ENCODE measurements around the gene RNF7. TPM values are rescaled to one million over a fixed set of nuclear protein-coding genes. Genes with fewer than 3 reads are reported as not detected.
A peak's percentile ranks its signal among the peaks of the same experiment; 100 is the strongest.

RNF7 gene
- total and polyA plus RNA-seq, 2 donors (not counting 3 experiments of a cell fraction or from before 2014, with no cell fraction given): 120 to 136 TPM

DNA sequence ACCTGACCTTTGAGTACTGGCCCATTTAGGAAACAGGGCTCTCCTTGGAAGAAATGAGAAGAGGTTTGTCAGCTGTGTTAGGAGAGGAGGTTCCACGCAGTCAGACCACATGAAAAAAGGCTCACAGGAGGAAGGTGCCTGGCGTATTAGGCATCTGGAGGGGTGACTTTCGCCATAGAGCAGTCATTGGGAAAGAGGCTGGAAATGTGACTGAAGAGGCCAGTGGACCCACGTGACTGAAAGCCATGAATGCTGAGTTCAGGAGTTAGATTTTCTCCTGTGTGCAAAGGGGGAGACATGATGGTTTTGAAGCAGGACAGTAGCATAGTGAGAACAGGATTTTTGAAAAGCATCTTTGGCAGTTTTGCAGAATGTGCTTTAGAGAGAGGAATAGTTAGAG is 29.7 kb upstream of the RNF7 start:
- no peak overlapping the region for H3K4me3 ChIP-seq (replicated peaks in 1 of 3; ENCODE audit: insufficient read depth in 1 of 3, low read depth in 1 of 3, low read length in 3 of 3)
- dilution Hi-C loops (cut with MboI; ENCODE audit: extremely low pct_ligation_motif_present, low sequenced_read_pairs) (no loop called here), intact Hi-C loops (cut with micrococcal nuclease) (loop anchor here (1.0 kb wide), 2 partner anchors 27 to 30 kb away; partner anchors contain the start of gene RNF7)
- no peaks in the 10 kb centered on the region for H3K9me3 ChIP-seq (replicated peaks; ENCODE audit: control insufficient read depth, insufficient read depth, low read length)
- TSS peak; percentile 86 for BruUV-seq (replicated peaks)
- no peaks in the 10 kb centered on the region for H3K36me3 ChIP-seq (ENCODE audit: control insufficient read depth in 2 of 2, extremely low read depth in 1 of 2, insufficient read depth in 2 of 2, low read length in 2 of 2)
- DNase-seq (ENCODE audit: low read depth, low spot score): no peak
- ChIA-PET CTCF (interaction anchor here (0.9 to 1.8 kb wide), 9 partner anchors 8 to 205 kb away, joined by 3 to 7 read pairs (median 4); partner anchors contain the start of gene RNF7), POLR2A (no interaction called here)
- no peaks in the 10 kb centered on the region for H3K27me3 ChIP-seq (ENCODE audit: control insufficient read depth in 2 of 2, insufficient read depth in 2 of 2, low read length in 2 of 2)
- H3K9ac ChIP-seq (replicated peaks; ENCODE audit: extremely low read depth, insufficient read depth, low read length): peak overlapping the region; percentile 64
- peak overlapping the region; percentile 89 for H3K27ac ChIP-seq (ENCODE audit: insufficient read depth, low read depth, low read length)
- H3K79me2 ChIP-seq (ENCODE audit: control insufficient read depth, insufficient read depth, low read length): no peaks in the 10 kb centered on the region
- no peak overlapping the region for H2AFZ ChIP-seq (ENCODE audit: low read depth, low read length)
- peaks cover 58% of the 10 kb centered on the region for H3K4me1 ChIP-seq (ENCODE audit: control insufficient read depth, extremely low read depth, insufficient read depth, low read length)
- H3K9me1 ChIP-seq (replicated peaks; ENCODE audit: control insufficient read depth, extremely low read depth, insufficient read depth, low read length): no peaks in the 10 kb centered on the region
- H3K4me2 ChIP-seq (ENCODE audit: insufficient read depth, low read length): peak overlapping the region; percentile 53
- no peak for TF ChIP-seq JUN (IDR thresholded peaks at IDR 0.05; ENCODE audit: borderline replicate concordance, insufficient read depth, insufficient read length, low read depth)
- TF ChIP-seq, protein P1, sequence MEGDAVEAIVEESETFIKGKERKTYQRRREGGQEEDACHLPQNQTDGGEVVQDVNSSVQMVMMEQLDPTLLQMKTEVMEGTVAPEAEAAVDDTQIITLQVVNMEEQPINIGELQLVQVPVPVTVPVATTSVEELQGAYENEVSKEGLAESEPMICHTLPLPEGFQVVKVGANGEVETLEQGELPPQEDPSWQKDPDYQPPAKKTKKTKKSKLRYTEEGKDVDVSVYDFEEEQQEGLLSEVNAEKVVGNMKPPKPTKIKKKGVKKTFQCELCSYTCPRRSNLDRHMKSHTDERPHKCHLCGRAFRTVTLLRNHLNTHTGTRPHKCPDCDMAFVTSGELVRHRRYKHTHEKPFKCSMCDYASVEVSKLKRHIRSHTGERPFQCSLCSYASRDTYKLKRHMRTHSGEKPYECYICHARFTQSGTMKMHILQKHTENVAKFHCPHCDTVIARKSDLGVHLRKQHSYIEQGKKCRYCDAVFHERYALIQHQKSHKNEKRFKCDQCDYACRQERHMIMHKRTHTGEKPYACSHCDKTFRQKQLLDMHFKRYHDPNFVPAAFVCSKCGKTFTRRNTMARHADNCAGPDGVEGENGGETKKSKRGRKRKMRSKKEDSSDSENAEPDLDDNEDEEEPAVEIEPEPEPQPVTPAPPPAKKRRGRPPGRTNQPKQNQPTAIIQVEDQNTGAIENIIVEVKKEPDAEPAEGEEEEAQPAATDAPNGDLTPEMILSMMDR (IDR thresholded peaks at IDR 0.05; ENCODE audit: extremely low read depth in 1 of 2, insufficient read depth in 1 of 2, low read depth in 1 of 2, low read length in 2 of 2): no peak
- TF ChIP-seq, protein P2, sequence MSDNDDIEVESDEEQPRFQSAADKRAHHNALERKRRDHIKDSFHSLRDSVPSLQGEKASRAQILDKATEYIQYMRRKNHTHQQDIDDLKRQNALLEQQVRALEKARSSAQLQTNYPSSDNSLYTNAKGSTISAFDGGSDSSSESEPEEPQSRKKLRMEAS (IDR thresholded peaks at IDR 0.05; ENCODE audit: insufficient read depth, insufficient read length): no peak
- FAIRE-seq: no peak
- no peaks in the 10 kb centered on the region for H4K20me1 ChIP-seq (replicated peaks; ENCODE audit: control insufficient read depth, extremely low read depth, insufficient read depth, low read length)

DNA sequence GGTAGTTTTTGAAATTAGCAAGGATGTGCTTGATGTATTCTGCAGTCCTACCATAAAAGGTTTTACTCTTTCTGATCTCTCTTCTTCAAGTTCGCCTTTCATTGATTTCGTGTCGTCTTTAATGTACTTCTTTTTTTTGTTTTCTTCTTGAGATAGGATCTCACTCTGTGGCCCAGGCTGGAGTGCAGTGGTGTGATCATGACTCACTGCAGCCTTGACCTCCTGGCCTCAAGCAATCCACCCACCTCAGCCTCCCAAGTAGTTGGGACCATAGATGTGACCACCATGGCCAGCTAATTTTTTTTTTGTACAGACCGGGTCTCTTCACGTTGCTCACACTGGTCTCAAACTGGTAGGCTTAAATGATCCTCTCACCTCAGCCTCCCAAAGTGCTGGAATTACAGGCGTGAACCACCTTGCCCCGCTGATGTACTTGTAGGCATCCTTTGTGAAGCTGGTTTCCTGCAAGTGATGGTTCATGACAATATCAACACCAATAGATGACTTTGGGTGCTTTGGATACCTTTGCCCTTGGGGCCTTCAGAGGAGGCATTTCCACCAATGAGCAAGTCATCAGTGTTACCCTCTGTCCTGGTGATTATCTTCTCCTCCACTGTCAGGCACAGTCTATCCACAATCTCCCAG is 28.9 kb upstream of the RNF7 start:
- BruUV-seq (replicated peaks): no TSS peak
- POLR2A ChIA-PET: no interaction called here
- H3K9me1 ChIP-seq (replicated peaks; ENCODE audit: control insufficient read depth, extremely low read depth, insufficient read depth, low read length): no peaks in the 10 kb centered on the region

More for the DNA sequence above, 28.9 kb upstream of the RNF7 start:
- no peaks in the 10 kb centered on the region for H4K20me1 ChIP-seq (replicated peaks; ENCODE audit: control insufficient read depth, extremely low read depth, insufficient read depth, low read length)
- H3K9me3 ChIP-seq (replicated peaks; ENCODE audit: control insufficient read depth, insufficient read depth, low read length): no peaks in the 10 kb centered on the region
- intact Hi-C loops (cut with micrococcal nuclease) (no loop called here), dilution Hi-C loops (cut with MboI; ENCODE audit: extremely low pct_ligation_motif_present, low sequenced_read_pairs) (no loop called here)
- H3K36me3 ChIP-seq (ENCODE audit: control insufficient read depth in 2 of 2, extremely low read depth in 1 of 2, insufficient read depth in 2 of 2, low read length in 2 of 2): no peaks in the 10 kb centered on the region
- H3K27ac ChIP-seq (ENCODE audit: insufficient read depth, low read depth, low read length): peak overlapping the region; percentile 89
- H3K4me1 ChIP-seq (ENCODE audit: control insufficient read depth, extremely low read depth, insufficient read depth, low read length): peaks cover 63% of the 10 kb centered on the region
- H3K4me2 ChIP-seq (ENCODE audit: insufficient read depth, low read length): no peak overlapping the region
- H3K4me3 ChIP-seq (replicated peaks in 1 of 3; ENCODE audit: insufficient read depth in 1 of 3, low read depth in 1 of 3, low read length in 3 of 3): no peak overlapping the region
- H2AFZ ChIP-seq (ENCODE audit: low read depth, low read length): no peak overlapping the region
- TF ChIP-seq GATA2 (IDR thresholded peaks at IDR 0.05; ENCODE audit: insufficient read depth, insufficient read length, low read depth, low read length) (no peak), EZH2 (IDR thresholded peaks at IDR 0.05; ENCODE audit: borderline replicate concordance, low read depth, low read length, severe bottlenecking) (no peak), POLR2A (IDR thresholded peaks at IDR 0.05; ENCODE audit: low read depth, low read length) (no peak), JUN (IDR thresholded peaks at IDR 0.05; ENCODE audit: borderline replicate concordance, insufficient read depth, insufficient read length, low read depth) (no peak), MYC (IDR thresholded peaks at IDR 0.05; ENCODE audit: low read depth, low read length) (no peak), POLR2AphosphoS5 (IDR thresholded peaks at IDR 0.05; ENCODE audit: insufficient read depth, low read depth, low read length) (no peak), FOS (IDR thresholded peaks at IDR 0.05; ENCODE audit: borderline replicate concordance, insufficient read depth, low read length) (no peak)
- TF ChIP-seq, protein P2 (IDR thresholded peaks at IDR 0.05; ENCODE audit: insufficient read depth, insufficient read length): no peak
- TF ChIP-seq, protein P1 (IDR thresholded peaks at IDR 0.05; ENCODE audit: extremely low read depth in 1 of 2, insufficient read depth in 1 of 2, low read depth in 1 of 2, low read length in 2 of 2): no peak
- FAIRE-seq (no peak), DNase-seq (ENCODE audit: low read depth, low spot score) (no peak)
- no peak overlapping the region for H3K9ac ChIP-seq (replicated peaks; ENCODE audit: extremely low read depth, insufficient read depth, low read length)
- H3K79me2 ChIP-seq (ENCODE audit: control insufficient read depth, insufficient read depth, low read length): no peaks in the 10 kb centered on the region
- CTCF ChIA-PET: no interaction called here
- no peaks in the 10 kb centered on the region for H3K27me3 ChIP-seq (ENCODE audit: control insufficient read depth in 2 of 2, insufficient read depth in 2 of 2, low read length in 2 of 2)
